Measurements from ENCODE around the gene CCNA1.

DNA sequence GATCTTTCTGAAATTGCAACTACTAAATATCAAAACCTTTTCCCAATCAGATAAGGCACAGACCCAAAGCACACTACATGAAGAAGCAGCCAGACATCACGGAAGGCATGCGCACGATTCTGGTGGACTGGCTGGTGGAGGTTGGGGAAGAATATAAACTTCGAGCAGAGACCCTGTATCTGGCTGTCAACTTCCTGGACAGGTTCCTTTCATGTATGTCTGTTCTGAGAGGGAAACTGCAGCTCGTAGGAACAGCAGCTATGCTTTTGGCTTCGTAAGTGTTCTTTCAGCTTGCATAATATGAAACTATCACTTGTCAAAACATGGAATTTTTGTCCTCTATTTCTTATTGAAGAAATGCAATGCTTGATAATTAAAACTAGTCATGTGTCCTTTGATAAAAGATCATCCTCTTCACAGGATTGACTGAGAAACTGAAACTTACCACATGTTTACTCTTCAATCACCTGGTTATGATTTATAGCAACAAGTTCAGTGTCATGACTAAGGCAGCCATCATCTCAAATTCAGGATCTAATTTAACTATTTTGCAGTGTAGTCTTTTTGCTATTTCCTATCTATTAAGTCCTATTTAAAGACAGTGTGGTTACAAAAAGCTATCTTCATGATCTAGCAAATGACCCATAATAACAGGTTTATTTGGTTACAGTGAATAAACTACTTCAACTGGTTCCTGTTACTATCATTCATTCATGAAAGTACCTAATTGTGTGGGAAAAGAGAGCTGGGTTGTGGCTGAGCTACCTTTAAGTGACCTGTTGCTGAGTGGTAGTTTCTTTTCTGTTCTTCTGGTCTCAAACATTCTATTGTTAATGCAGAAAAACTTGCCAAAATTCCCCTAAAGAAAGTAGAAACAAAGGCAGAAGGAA is 6.5 kb downstream of the CCNA1 start:
- TF ChIP-seq GATA3 (IDR thresholded peaks at IDR 0.05; ENCODE audit: low read depth, low read length) (no peak), GATA2 (IDR thresholded peaks at IDR 0.05; ENCODE audit: low read depth, low read length) (no peak)

Data from SH-SY5Y (cell line).